GM18870 (cell line): ENCODE data around the gene RNF186.
"Not testable (repeated sequence)": the region's sequence is repeated elsewhere in the genome, so short reads cannot be mapped to it uniquely, and the experiment has no call there.

Source experiments
- ATAC-seq: cut with Tn5 transposase; IDR thresholded peaks from one replicate; pipeline ENCODE4 v1.9.1; 2021; ENCODE audit warnings: moderate library complexity; ENCODE audit not compliant: unreplicated experiment

Gene RNF186

GRCh38 chr1:19825298-19825697 lies 10.2 kb upstream of the RNF186 start:
- ATAC-seq = no peak

- ATAC-seq = no peak
These were observed 9.5 kb upstream of the RNF186 start for GRCh38 chr1:19824541-19824940.

DNA sequence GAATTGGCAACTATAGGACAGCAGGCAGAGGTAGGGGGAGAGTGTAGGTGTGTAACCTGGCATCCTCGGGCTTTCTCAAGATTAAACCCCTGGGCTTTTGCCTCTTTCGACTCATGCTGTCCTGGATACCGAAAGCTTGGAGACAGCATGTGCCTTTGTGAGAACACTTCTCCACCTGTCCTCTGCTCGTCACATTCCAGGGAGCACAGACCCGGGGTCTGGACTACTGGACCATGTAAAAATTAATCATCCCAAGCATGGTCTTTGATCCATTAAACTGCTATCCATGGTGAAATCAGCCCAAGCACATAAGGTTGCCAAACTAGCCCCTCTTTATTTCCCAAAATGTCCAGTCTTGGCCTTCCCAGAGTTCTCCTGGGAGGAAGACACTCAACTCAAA lies 9.0 kb upstream of the RNF186 start:
- ATAC-seq = no peak

DNA sequence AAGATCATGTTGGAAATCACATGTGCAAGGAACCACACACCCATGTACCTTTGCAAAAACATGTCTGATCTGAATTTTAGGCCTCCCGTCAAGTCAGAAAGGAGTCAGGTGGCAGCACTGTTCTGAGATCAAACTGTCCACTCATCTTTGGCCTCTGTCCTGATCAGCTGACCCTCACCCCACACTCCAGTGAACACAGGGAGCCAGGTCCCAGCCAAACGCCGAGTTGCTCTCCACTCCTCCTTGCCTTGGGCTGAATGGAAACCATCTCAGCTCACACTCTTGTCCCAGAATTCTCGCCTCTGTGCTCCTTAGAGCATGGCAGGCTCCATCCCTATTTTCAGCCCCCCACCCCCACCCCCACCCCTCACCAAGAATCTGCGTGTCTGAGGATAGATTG lies 4.6 kb upstream of the RNF186 start:
- ATAC-seq = no peak

DNA sequence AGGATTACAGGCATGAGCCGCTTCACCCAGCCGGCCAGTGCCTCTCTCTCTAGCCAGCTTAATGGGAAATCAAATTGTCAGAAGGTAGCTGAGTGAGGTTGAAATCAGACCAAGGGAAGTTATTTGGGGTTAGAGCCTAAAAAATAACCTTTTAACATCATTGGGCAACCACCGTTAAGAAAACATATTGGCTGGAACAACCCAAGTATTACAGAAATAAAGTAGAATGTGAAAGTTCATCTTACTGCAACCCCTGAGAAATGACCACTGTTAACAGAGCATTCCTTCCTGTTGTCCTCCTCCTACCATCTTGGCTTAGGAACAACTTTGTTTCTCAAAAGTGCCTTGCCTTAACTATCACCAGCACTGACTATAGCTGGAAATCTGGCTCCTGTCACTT lies 3.2 kb upstream of the RNF186 start:
- ATAC-seq = no peak

DNA sequence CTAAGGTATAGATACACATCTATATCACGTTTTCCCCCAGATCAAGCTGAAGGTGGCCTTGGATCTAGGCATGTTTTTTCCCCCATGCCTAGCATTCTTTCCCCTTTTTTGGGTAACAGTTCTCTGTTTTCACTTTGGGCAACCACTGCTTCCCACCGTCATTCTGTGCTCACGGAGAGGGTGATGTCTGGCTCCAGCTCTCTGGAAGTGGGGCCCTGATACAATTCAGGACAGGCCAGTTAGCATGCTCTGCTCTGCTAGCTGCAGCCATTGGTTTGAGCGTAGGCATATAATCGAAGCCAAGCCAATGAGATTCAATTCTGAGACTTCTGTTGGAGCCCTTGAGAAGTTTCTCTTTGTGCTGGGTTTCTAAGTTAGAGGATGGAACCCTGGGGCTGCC lies 2.1 kb upstream of the RNF186 start:
- ATAC-seq = no peak

DNA sequence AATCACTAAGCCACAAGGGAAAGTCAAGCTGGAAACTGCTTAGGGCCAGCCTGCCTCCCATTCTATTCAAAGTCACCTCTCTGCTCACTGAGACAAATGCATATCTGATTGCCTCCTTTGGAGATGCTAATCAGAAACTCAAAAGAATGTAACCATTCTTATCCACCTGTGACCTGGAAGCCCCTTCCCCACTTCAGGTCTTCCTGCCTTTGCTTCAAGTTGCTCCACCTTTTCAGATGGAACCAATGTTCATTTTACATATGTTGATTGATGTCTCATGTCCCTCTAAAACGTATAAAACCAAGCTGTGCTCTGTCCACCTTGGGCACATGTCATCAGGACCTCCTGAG lies 1.6 kb upstream of the RNF186 start:
- not testable (repeated sequence) for ATAC-seq

DNA sequence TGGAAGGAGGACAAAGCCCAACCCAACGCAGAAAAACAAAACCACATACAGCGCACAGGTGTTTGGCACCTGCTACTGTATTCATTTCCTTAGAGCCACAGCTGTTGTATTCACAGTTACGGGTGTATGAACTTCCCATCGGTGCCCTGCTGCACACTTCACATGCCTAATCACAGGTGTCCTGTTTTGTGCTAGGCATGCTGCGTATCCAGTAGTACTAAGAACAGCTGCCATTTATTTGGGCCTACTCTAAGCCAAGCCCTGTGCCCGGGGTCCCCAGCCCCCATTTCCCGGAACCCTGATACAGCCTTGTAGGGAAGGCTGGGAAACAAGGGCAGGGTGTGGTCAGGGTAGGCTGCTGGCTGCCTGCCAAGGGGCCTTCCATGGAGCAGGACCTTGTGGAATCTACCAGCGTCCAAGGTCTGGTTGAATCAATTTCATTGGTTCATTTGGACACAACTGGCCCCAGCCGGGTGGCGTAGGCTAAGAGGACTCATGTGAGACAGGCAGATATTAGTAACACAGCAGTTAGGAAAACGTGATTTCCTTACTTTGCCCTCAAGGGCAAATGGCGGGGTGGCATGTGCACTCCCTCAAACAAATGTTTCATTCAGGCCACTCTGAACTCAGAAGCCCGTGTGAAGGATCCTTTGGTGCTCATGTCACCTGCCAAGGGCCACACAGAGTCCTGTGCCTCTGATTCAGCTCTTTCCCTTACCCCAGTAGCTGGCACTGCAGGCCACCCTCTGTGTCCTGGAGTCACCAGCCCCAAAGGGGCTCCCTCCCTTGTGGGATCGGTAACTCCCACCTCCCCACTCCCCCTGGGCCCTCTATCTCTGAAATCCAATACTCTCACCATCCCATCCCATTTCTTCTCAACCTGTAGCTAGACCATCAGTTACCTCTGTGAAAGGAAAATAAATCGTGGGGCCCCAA lies 986 bp upstream of the RNF186 start:
- ATAC-seq = no peak

- no peak for ATAC-seq
These were observed 830 bp downstream of the RNF186 start for GRCh38 chr1:19814244-19814661.

- no peak for ATAC-seq
These were observed 1.5 kb downstream of the RNF186 start for GRCh38 chr1:19813643-19813960.

DNA sequence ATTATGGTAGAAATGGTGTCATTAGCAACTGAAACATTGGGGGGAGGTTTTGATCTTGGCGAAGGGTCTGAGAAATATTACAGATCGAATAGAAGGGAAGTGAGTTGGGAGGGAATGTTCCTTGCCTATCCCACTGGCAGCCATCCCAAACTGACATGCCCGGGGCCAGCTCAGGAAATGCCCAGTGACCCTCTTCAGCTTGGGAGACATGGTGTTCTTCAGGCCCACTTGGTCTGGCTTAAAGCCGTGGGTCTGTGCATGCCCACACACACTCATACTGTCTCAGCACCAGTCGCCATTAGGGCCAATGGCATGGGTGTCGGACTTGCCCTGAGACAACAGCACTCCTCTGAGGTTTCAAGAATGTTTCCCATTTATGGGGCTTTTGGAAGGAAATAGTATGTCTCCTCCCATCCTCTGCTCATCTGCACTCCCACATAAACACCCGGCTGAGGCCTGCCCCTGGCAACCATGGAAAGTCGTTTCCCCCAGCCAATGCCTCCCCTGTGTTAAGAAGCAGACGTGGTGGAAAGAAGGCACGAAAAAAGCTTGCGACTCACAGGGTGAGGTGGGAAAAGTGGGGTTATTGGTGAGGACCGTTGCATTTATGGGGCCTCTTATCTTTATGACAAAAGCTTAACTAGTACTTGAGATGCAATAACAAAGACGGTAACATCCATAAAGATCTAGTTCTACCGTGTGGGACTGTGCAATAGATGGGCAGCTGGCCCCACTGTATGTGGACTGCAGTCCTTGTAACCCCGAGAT lies 2.0 kb downstream of the RNF186 start:
- ATAC-seq = no peak

DNA sequence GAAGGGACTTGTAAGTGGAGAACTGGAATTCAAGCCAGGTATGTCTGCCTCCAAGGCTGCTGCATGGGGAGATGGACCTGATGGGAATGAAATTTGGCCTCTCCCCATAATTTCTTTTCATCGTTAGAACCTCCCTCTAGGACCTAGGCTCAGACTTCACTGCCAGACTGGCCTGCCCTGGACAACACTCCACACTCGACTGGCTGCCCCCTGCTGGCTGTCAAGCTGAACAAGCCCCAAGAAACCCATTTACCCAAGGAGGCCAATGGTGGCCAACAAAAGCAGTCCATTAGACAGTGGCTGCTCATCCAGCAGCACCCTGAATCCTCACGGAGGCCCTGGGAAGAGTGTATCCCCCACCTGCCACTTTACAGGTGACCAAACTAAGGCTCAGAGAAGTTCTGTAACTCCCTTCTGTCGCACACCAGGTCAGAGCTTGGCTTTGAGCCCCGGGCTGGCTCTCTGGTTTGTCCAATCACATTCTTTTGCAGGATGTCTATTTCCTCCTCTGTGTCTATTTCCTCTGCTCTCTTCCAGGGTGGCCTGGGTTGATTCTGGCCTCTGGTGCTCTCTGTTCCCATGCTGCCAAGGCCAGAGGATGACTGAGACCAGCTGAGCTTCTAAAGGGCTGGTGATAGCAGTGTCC lies 3.8 kb downstream of the RNF186 start:
- no peak for ATAC-seq

DNA sequence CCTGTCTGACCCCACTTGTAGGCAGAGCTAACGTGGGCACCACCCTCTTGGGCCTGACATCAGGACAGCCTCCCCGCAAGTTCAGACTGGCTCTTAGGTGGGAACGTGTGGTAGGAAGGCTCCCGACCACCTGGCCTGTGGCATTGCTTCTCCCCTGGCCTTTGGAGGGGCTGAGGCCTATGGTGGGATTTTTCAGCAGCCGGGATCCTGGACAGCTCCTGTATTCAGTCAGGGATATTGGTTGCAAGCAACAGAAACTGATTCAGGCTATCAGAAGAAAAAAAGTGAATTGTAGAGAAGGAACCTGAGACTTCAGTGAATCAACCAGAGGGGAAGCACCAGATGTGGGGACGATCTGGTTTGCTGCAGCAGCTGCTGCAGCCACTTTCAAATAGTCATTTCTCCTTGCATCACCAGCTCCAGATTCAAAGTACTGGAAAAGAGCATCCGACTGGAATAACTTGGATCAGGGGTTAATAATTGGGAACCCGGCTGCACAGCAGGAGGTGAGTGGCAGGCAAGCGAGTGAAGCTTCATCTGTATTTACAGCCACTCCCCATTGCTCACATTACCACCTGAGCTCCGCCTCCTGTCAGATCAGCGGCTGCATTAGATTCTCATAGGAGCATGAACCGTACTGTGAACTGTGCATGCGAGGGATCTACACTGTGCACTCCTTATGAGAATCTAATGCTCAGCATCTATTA lies 5.9 kb downstream of the RNF186 start:
- ATAC-seq = no peak

GRCh38 chr1:19808351-19808750 lies 6.7 kb downstream of the RNF186 start:
- ATAC-seq = no peak

DNA sequence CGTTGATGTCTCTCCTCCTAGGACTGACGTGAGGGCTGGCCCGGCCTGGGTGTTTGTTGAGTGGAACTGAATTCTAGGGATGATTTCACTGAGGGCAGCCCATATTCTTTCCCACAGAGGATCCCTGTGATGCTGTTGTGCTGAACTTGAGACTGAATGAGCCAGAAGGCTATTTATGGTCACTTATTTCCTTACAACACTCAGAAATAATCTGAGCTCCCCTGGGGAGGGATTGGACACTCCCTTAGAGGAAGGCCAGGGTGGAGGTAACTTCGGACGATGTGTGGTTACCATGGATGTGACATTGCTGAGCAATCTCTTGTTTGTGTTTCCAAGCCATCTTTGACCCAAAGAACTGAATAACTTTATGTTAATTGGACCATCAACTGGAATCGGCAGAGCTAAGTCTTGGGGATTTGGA lies 10.2 kb downstream of the RNF186 start:
- no peak for ATAC-seq

- no peak for ATAC-seq
These were observed 12.8 kb downstream of the RNF186 start for GRCh38 chr1:19802269-19802668.

- no peak for ATAC-seq
These were observed 14.8 kb downstream of the RNF186 start for GRCh38 chr1:19800076-19800804.

- ATAC-seq = no peak
These were observed 15.6 kb downstream of the RNF186 start, which contains the start of gene TMCO4 for GRCh38 chr1:19799230-19800075. TMCO4 (minus strand) TSS chr1:19799916; CDS start chr1:19780758, 19,158 bp downstream.

DNA sequence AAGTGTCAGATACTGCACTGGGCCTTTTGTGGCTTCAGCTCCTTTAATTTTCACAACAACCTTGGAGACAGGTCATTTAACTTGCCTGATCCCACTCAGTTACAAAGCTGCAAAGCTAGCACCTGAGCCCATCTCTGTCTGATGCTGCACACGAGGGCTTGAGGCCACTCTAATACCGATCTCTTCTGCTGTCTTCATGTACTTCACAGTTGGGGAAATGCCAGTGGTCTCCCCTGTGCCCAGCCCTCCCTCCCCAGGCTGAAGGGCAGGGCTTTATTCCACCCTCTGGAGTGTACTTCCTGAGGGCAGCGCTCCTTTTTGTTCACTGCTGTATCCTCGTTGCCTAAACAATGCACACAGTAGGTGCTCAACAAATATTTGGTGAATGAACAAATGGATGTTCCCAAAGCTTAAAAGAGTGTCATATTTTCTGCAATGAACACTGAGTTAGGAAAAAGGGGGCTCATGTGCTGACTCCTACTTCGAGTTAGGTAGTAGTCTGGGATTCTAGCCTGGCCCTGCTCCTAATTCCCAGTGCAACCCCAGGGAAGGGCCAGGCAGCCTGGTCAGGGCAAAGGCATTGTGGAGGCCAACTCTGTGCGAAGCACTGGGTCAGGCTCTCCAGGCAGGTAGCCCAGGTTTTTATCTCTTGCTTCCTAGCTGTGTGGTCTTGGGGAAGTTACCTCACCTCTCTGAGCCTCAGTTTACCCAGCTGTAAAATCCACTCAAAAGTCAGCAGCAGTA lies 16.4 kb downstream of the RNF186 start:
- ATAC-seq = no peak
